ENCODE measurements around the gene LRRC4C.

GRCh38 chr11:41099654-41100053 lies 359.8 kb downstream of the LRRC4C start:
- TF ChIP-seq, protein P1, sequence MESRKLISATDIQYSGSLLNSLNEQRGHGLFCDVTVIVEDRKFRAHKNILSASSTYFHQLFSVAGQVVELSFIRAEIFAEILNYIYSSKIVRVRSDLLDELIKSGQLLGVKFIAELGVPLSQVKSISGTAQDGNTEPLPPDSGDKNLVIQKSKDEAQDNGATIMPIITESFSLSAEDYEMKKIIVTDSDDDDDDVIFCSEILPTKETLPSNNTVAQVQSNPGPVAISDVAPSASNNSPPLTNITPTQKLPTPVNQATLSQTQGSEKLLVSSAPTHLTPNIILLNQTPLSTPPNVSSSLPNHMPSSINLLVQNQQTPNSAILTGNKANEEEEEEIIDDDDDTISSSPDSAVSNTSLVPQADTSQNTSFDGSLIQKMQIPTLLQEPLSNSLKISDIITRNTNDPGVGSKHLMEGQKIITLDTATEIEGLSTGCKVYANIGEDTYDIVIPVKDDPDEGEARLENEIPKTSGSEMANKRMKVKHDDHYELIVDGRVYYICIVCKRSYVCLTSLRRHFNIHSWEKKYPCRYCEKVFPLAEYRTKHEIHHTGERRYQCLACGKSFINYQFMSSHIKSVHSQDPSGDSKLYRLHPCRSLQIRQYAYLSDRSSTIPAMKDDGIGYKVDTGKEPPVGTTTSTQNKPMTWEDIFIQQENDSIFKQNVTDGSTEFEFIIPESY (IDR thresholded peaks at IDR 0.05) = no peak
- no peak for TF ChIP-seq RAD21 (IDR thresholded peaks at IDR 0.05)
- TF ChIP-seq, protein P2, sequence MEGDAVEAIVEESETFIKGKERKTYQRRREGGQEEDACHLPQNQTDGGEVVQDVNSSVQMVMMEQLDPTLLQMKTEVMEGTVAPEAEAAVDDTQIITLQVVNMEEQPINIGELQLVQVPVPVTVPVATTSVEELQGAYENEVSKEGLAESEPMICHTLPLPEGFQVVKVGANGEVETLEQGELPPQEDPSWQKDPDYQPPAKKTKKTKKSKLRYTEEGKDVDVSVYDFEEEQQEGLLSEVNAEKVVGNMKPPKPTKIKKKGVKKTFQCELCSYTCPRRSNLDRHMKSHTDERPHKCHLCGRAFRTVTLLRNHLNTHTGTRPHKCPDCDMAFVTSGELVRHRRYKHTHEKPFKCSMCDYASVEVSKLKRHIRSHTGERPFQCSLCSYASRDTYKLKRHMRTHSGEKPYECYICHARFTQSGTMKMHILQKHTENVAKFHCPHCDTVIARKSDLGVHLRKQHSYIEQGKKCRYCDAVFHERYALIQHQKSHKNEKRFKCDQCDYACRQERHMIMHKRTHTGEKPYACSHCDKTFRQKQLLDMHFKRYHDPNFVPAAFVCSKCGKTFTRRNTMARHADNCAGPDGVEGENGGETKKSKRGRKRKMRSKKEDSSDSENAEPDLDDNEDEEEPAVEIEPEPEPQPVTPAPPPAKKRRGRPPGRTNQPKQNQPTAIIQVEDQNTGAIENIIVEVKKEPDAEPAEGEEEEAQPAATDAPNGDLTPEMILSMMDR (IDR thresholded peaks at IDR 0.05; ENCODE audit: low read depth, low read length, missing input control) = no peak
- TF ChIP-seq JUND (IDR thresholded peaks at IDR 0.05) = no peak
- TF ChIP-seq, protein P3, sequence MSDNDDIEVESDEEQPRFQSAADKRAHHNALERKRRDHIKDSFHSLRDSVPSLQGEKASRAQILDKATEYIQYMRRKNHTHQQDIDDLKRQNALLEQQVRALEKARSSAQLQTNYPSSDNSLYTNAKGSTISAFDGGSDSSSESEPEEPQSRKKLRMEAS (IDR thresholded peaks at IDR 0.05) = no peak
- TF ChIP-seq YY1 (IDR thresholded peaks at IDR 0.05) = no peak
- TF ChIP-seq SP1 (IDR thresholded peaks at IDR 0.05) = no peak
- TF ChIP-seq GABPA (IDR thresholded peaks at IDR 0.05 in 1 of 2, conservative IDR thresholded peaks at IDR 0.05 in 1 of 2) = no peak
- TF ChIP-seq EGR1 (IDR thresholded peaks at IDR 0.05; ENCODE audit: low read depth in 2 of 2) = no peak
- no peak for TF ChIP-seq NR2F2 (IDR thresholded peaks at IDR 0.05)
- no peak for TF ChIP-seq TAF1 (conservative IDR thresholded peaks at IDR 0.05)
- TF ChIP-seq, protein P4, sequence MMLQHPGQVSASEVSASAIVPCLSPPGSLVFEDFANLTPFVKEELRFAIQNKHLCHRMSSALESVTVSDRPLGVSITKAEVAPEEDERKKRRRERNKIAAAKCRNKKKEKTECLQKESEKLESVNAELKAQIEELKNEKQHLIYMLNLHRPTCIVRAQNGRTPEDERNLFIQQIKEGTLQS (IDR thresholded peaks at IDR 0.05) = no peak
- TF ChIP-seq, protein P5, sequence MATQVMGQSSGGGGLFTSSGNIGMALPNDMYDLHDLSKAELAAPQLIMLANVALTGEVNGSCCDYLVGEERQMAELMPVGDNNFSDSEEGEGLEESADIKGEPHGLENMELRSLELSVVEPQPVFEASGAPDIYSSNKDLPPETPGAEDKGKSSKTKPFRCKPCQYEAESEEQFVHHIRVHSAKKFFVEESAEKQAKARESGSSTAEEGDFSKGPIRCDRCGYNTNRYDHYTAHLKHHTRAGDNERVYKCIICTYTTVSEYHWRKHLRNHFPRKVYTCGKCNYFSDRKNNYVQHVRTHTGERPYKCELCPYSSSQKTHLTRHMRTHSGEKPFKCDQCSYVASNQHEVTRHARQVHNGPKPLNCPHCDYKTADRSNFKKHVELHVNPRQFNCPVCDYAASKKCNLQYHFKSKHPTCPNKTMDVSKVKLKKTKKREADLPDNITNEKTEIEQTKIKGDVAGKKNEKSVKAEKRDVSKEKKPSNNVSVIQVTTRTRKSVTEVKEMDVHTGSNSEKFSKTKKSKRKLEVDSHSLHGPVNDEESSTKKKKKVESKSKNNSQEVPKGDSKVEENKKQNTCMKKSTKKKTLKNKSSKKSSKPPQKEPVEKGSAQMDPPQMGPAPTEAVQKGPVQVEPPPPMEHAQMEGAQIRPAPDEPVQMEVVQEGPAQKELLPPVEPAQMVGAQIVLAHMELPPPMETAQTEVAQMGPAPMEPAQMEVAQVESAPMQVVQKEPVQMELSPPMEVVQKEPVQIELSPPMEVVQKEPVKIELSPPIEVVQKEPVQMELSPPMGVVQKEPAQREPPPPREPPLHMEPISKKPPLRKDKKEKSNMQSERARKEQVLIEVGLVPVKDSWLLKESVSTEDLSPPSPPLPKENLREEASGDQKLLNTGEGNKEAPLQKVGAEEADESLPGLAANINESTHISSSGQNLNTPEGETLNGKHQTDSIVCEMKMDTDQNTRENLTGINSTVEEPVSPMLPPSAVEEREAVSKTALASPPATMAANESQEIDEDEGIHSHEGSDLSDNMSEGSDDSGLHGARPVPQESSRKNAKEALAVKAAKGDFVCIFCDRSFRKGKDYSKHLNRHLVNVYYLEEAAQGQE (IDR thresholded peaks at IDR 0.05) = no peak
- no peak for TF ChIP-seq RXRA (IDR thresholded peaks at IDR 0.05)

Measured in liver (tissue), 3 donors.